K562 (cell line): ENCODE results near the gene WASHC3.

ENCODE experiments used
- CBFA2T2 ChIP-seq: fragments of 450-650 bp; conservative IDR thresholded peaks from 2 replicates; pipeline ENCODE4 v1.6.1; 2017; ENCODE audit warnings: mild to moderate bottlenecking
- CREBBP ChIP-seq: IDR thresholded peaks from one replicate; pipeline ENCODE4 v1.6.1; 2012; ENCODE audit warnings: low read depth, mild to moderate bottlenecking, control low read depth, inconsistent platforms, low read length
- EP300 ChIP-seq: IDR thresholded peaks from 2 replicates; pipeline ENCODE4 v1.6.1; 2012; ENCODE audit warnings: low read length, improper control_type of control experiment
- GATAD2A ChIP-seq: fragments of 450-650 bp; IDR thresholded peaks from 2 replicates; pipeline ENCODE4 v1.6.1; 2017
- JUND ChIP-seq, 2 experiments: IDR thresholded peaks; 2 replicates in 1 of 2; 3 replicates in 1 of 2; pipeline ENCODE4 v1.6.1; 2011; ENCODE audit warnings: borderline replicate concordance in 2 of 2, low read depth in 2 of 2, low read length in 2 of 2, improper control_type of control experiment in 1 of 2, missing biosample characterization in 1 of 2, missing genetic modification characterization in 1 of 2, missing genetic modification reagents in 1 of 2
- KLF16 ChIP-seq: IDR thresholded peaks from 2 replicates; pipeline ENCODE4 v1.6.1; 2016; ENCODE audit warnings: antibody characterized with exemption
- MYBL2 ChIP-seq, 2 experiments: fragments of 450-650 bp in 1 of 2; sonication (generic) in 1 of 2; formaldehyde crosslinking in 1 of 2; IDR thresholded peaks; 2 replicates each; pipeline versions ENCODE4 v1.6.1 to v1.8.1; 2017 to 2022; ENCODE audit warnings: borderline replicate concordance in 1 of 2, inconsistent platforms in 1 of 2, low read depth in 1 of 2, mild to moderate bottlenecking in 1 of 2, missing genetic modification reagents in 1 of 2, moderate library complexity in 1 of 2
- NRF1 ChIP-seq, 2 experiments: fragments of 450-650 bp; IDR thresholded peaks in 1 of 2; conservative IDR thresholded peaks in 1 of 2; 2 replicates each; pipeline ENCODE4 v1.6.1; 2014; ENCODE audit warnings: mild to moderate bottlenecking in 2 of 2
- POLR2A ChIP-seq: fragments of 450-650 bp; conservative IDR thresholded peaks from 2 replicates; pipeline ENCODE4 v1.6.1; 2016
- SRSF9 ChIP-seq: fragments of 200-400 bp; formaldehyde crosslinking; IDR thresholded peaks from 2 replicates; pipeline ENCODE4 v1.6.1; 2017; ENCODE audit warnings: low read depth, low read length, borderline replicate concordance
- THAP7 ChIP-seq: fragments of 250-450 bp; sonication (Bioruptor Pico); IDR thresholded peaks from 2 replicates; pipeline ENCODE4 v1.5.0; 2021
- XRCC5 ChIP-seq: fragments of 200-400 bp; formaldehyde crosslinking; IDR thresholded peaks from 2 replicates; pipeline ENCODE4 v1.6.1; 2017; ENCODE audit warnings: low read depth, mild to moderate bottlenecking, low read length
- TF ChIP-seq, protein P1 (sequence below), 3 experiments: IDR thresholded peaks in 2 of 3; conservative IDR thresholded peaks in 1 of 3; 2 replicates each; pipeline ENCODE4 v1.5.1; 2011 to 2012; ENCODE audit warnings: low read length in 3 of 3, mild to moderate bottlenecking in 3 of 3, control low read depth in 2 of 3, improper control_type of control experiment in 1 of 3, inconsistent platforms in 1 of 3, low read depth in 1 of 3, mixed read lengths in 1 of 3, moderate library complexity in 1 of 3; ENCODE audit not compliant: insufficient read depth in 2 of 3

DNA sequence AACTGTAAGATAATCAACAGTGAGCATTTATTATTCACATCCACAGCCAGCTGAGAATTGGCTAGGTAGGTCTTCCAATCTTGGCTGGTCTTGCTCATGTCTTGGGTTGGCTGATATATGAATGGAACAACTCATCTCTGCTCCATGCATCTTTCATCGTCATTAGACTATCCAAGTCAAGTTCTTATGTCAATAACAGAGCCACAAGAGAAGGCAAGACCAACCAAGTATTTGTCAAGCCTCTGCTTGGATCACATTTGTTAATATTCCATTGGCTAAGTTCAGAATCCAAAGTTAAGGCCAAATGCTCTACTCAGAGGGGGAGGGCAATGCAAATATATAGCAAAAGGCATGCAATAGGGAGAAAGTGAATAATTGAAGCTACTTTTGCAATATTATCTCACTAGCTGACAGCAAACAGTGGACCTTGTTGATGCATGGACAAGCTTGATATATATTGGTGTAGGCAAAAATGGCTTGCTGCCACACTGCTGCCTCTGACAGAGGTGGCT lies 53.1 kb downstream of the WASHC3 start:
- TF ChIP-seq NRF1 (conservative IDR thresholded peaks at IDR 0.05 in 1 of 2, IDR thresholded peaks at IDR 0.05 in 1 of 2) (no peak), KLF16 (no peak), EP300 (no peak), CBFA2T2 (no peak), XRCC5 (no peak), JUND (IDR thresholded peaks at IDR 0.05; ENCODE audit: borderline replicate concordance, low read depth, low read length) (no peak), JUND (tag; IDR thresholded peaks at IDR 0.05; ENCODE audit: borderline replicate concordance, low read depth, low read length) (no peak), GATAD2A (no peak), THAP7 (CRISPR knock-in tag) (no peak), SRSF9 (no peak), CREBBP (no peak), POLR2A (no peak), MYBL2 (IDR thresholded peaks at IDR 0.05; ENCODE audit: low read depth) (no peak), MYBL2 (CRISPR knock-in tag; IDR thresholded peaks at IDR 0.05; ENCODE audit: borderline replicate concordance) (no peak)
- TF ChIP-seq, protein P1, sequence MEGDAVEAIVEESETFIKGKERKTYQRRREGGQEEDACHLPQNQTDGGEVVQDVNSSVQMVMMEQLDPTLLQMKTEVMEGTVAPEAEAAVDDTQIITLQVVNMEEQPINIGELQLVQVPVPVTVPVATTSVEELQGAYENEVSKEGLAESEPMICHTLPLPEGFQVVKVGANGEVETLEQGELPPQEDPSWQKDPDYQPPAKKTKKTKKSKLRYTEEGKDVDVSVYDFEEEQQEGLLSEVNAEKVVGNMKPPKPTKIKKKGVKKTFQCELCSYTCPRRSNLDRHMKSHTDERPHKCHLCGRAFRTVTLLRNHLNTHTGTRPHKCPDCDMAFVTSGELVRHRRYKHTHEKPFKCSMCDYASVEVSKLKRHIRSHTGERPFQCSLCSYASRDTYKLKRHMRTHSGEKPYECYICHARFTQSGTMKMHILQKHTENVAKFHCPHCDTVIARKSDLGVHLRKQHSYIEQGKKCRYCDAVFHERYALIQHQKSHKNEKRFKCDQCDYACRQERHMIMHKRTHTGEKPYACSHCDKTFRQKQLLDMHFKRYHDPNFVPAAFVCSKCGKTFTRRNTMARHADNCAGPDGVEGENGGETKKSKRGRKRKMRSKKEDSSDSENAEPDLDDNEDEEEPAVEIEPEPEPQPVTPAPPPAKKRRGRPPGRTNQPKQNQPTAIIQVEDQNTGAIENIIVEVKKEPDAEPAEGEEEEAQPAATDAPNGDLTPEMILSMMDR (IDR thresholded peaks at IDR 0.05 in 2 of 3, conservative IDR thresholded peaks at IDR 0.05 in 1 of 3; ENCODE audit: insufficient read depth in 2 of 3, low read depth in 1 of 3, low read length in 3 of 3) = no peak
